GM13977 (cell line): ENCODE measurements around the gene LIME1.

Source experiments
- DNase-seq: peaks from one replicate; pipeline ENCODE4 v3.0.0; 2012; ENCODE audit warnings: low spot score
- CTCF ChIP-seq: IDR thresholded peaks from 2 replicates; pipeline ENCODE4 v1.5.1; 2012; ENCODE audit warnings: mild to moderate bottlenecking, control low read depth; ENCODE audit not compliant: insufficient read depth; ENCODE audit errors: extremely low read depth, missing control alignments
- in situ Hi-C: fragments of 300-500 bp; cut with MboI; formaldehyde crosslinking; loops from one replicate; pipeline ENCODE4 v1.12.0; 2022; ENCODE audit warnings: low sequenced_read_pairs, low pct_unique_long_range_greater_than_20kb, mixed read lengths, inconsistent platforms; ENCODE audit not compliant: unreplicated experiment

The LIME1 gene

GRCh38 chr20:63783970-63784369 lies 47.5 kb downstream of the LIME1 start:
- no peak for TF ChIP-seq CTCF
- DNase-seq = no peak
- in situ Hi-C loops = no loop called here

- TF ChIP-seq CTCF = no peak
- in situ Hi-C loops = no loop called here
- no peak for DNase-seq
These were observed 49.2 kb downstream of the LIME1 start for GRCh38 chr20:63785691-63786131.

GRCh38 chr20:63787302-63787701 lies 50.8 kb downstream of the LIME1 start:
- in situ Hi-C loops = no loop called here
- no peak for DNase-seq
- TF ChIP-seq CTCF = no peak

GRCh38 chr20:63787749-63788148 lies 51.3 kb downstream of the LIME1 start:
- in situ Hi-C loops = no loop called here
- TF ChIP-seq CTCF = no peak
- DNase-seq = no peak
